Activated CD4-positive, CD25-positive, alpha-beta regulatory T cell treated with anti-CD3 and anti-CD28 coated beads, Interleukin-2, amount 50 U/mL, for 72 hours (primary cell): ENCODE data around the gene SUPT6H.

Experiments
- DNase-seq: peaks from one replicate; pipeline ENCODE4 v3.0.0; 2021

SUPT6H gene

DNA sequence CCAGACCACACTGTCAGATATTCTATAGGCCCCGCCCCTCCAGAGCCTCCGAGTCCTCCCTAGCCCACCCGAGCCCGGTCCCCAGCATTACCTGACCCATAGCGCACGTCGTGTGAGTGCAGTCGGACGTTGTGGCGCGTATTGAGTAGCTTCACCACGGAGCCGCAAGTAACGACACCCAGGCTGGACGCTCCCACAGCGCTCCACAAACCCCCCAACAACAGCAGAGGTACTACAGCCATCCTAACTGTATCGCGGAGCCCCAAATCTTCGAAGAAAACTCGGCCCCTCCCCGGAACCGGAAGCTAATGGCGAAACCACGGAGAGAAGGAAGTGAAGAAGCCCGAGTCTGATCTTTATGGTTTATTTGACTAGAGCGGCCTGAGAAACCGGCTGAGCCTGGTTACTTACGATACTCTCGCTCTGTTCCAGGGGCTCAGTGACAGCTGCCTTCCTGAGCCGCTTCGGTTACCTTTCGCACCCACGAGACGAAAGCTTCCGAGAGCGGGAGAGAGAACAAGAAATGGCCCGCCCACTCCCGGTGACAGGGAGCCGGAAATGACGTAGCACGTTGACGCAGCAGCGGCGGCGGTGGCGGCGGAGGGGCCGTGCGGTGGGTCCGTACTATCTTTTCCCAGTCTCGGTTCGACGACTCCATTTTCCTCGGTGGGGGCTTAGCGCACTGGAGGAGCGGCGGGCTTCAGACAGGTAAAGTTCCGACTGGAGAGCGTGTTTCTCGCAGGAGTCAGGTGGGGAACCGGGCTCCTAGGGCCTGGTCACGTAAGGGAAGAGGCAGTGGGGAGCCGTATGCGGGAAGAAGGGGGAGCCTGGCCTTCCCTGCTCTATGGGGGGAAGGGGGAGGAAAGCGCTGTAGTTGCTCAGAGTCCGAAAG, at the start of gene SUPT6H, which contains the start of gene SDF2:
Gene SUPT6H, plus strand, starts transcription at position 571 of the 892 bp plus-strand sequence. CDS start 11,197 bp downstream, outside the sequence.
Gene SDF2, minus strand, starts transcription at position 272 of the 892 bp plus-strand sequence. Its CDS starts 30 bp downstream, at position 242.
- DNase-seq = peak; percentile 94

DNA sequence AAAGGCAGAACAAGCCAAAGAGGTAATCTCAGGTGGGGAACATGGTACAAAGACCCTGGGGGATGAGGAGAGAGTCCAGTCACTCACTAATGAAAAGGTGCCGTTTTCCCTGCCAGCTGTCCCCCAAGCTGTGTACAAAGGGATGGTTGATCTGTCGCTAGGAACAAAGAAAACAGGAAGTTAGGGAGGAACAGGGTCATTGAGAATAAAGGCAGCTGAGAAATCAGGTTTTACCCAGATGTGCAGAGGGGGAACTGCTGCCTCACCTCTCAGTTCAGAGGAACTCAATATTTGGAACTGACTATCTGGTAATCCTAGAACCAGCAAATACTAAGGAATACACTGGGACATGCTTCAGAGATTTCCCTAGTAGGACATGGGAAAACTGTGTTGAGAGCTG, 49.5 kb upstream of the SUPT6H start:
- DNase-seq = no peak

DNA sequence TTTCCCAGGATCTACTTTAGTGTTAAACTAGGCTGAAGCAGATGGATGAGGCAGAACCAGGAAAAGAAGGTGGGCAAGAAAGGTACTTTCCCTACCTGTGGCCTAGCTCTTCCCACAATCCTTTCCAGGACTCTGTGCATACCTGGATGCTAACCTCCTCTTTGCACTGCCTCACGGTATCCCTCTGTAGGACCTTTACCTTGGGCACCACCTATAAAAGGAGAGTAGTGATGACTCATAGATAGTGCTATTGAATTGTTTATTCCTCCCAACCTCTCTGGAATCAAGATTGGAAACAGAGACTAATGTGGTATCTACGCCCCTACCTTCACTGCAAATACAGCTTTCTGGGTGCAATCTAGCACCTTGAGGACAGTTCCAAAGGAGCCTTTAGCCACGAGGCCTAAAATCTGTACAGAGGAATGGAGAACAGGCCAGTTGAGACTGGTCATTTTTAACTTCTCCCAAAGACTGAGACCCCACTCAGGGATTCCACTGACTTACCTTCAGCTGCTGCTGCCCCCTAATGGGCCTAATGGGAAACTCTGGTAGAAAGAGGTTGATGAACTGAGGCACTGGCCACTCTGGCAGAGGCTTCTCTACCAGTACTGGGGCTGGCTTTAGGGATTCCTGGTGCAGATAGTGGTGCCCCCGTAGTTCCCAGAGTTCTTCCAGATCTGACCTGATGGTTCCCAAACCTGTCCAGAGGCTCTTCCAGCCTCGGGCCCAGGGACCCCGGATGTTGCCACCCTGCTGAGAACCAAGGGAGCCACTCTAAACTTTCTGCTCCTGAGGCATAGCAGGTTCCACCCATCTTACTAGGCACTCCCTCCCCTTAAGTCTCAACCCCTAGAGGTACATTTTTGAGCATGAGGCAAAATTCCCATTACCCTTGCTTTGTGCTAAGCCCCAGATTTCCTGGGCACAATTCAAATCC, 48.8 kb upstream of the SUPT6H start:
- DNase-seq = no peak

DNA sequence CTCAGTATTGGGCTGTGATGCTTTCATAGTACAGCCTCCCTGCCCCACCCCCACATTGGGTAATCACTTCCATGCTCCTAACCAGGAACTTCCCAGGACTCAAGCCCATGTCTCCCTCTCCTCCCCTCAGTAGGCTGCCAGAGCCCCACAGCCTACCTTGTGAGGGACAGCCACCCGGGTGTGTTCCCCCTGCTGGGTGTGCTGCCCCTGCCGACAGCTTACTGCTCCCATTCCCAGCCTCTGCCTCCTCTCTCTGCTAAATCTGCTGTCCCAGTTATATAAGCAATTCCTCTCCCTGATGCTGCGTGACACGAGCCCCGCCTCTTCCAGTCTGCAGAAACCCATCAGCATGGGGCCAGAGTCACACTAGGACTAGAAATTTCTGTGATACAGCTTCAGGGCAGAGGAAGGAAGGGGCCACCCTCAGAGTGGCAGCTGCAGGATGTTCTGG, 48.0 kb upstream of the SUPT6H start, which contains the start of gene RSKR:
Gene RSKR, minus strand, starts transcription at position 255 of the 451 bp plus-strand sequence. Its CDS starts 24 bp downstream, at position 231.
- no peak for DNase-seq

DNA sequence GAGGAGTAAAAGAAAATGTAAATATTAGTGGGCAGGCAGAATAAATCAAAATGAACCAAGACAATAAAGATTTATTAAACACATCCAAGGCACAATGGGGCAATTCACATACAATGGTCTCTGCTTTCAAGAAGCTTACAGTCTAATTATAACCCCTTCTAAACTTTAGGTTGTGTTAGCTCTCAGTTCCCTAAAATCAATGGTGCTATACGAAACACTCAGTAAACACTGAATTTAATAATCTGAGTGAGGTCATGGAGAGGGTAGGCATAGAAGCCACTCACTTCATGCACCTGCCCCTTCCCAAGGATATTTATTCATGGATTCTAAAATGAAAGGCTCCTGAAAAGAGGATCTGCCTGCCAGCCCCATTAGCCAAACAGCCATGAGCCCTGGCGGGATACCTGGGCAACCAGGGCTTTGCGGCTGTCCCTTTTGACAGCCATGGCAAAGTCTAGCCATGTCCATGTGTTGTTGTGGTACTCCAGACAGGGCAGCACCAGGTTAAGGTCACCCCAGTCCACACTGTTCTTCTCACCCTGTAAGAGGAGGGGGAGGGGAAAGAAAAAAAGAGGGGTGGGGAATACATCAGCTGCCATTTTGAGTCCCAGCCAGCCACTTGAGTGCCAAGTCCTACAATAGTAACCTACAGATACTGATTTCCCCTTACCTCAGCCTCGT, 46.6 kb upstream of the SUPT6H start:
- DNase-seq = no peak

DNA sequence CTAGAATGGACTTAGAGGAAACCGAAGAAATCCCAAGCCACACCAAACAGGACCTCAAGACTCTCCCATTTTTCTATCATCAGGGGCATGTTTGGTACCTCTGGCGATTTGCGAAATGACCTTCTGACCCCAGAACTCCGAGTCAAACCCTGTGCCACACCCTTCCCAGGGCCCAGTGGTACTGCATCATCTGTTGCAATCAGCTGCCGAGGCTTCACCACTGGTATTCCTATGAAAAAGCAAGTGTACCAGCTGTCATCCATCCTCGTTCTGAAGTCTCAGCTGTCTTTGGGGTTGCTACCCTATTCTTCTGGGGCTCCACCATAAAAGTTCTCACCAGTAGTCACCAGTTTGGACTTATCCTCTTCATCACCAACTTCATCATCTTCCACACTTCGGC, 45.7 kb upstream of the SUPT6H start:
- DNase-seq = no peak

DNA sequence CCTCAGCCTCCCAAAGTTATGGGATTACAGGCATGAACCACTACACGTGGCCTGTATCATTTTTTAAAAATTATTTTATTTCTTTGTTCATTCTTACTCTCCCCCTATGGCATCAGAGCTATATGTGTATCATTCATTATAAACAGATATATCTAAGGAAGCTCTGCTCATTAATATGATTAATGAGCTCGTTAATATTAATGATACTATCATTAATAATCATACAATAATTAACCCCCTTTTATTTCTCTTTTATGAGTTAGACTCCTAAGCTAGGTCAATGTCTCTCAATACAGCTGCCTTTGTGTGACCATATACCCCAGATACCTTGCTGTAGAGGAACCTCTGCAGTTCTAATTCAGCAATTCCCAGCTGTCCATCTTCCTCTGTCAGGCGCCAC, 43.5 kb upstream of the SUPT6H start:
- DNase-seq = no peak

DNA sequence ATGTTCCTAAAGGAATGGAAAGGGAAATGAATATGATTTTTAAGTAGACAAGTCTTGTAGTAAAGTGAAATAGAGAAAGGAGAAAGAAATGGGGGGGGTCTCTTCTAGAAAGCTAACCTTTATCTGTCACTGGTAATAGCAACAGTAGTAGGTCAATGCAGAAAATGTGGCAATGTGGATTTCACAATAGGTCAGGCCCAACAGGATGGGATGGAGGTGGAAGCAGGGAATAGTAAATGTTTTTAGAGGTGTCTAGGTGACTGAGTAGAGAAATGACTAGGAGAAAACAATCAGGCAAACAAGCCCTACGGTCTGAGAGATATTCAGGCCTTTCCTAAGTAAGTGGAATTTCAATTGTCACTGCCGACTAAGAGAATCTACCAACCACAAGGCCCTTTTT, 42.0 kb upstream of the SUPT6H start:
- no peak for DNase-seq

DNA sequence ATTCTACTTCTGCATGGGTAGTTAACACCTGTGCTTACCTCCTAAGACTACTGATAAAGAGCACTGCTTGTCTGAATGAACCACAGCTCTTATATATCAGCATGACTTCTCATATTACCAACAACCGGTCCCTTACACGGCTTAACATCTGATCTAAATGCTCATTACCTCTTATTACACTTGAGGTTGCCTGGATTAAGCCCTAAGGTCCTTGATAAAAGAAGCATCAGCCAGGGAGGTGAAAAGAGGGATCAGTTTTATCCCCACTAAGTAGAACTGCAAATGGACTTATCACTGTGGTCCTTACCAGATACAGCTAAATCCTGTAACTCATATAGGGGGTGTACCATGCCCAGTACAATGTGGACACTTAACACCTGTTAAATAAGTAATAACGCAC, 39.8 kb upstream of the SUPT6H start:
- DNase-seq = no peak

DNA sequence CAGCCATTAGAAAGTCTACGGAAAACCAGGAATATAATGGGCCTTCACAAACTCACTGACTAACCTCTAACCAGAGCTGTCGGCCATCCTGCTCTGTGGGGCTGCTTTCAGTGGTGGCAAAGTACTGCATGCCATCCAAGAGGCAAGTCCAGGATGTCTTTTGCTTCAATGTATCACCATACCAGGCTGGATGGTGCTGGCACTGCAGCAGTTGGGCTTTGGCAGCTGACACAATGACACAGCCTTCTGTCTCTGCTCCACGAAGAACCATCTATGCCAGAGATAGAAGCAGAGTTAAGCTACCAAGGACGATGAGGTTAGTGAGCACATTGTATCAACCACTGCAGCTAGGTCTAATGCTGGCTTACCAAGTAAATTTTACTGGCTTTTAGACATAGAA, 38.3 kb upstream of the SUPT6H start:
- DNase-seq = no peak

DNA sequence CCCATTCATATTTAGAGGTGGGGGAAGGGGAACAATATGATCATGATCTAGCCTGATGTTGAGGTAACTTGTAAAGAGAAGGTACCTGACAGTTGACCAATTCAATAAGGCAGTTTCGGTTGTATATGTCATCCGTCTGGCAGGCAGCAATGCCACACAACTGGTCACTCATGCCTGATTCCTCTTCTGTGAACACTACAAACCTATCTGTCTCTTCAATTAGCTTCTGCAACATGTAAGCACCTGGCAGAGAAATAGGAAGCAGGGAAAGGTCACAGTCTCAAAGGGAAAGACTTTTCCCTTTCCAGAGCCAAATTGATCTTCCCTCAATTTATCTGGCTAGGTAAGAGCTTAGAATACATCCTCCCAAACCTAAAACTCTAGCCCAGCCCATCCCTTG, 37.9 kb upstream of the SUPT6H start:
- DNase-seq = no peak

DNA sequence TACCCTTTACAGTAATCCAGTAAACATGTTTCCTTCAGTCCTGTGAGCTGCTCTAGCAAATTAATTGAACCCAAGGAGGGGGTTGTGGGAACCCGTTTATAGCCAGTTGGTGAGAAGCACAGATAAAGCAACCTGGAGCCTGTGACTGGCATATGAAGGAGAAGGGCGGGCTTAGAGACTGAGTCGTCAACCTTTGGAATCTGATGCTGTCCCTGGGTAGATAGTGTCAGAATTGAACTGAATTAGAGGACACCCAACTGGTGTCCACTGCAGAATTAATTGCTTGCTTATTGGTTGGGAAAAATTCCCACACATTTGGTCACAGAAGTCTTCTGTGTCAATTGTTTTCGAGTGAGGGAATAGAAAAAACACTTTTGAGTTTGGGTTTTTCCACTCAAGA, 35.2 kb upstream of the SUPT6H start:
- DNase-seq = no peak

DNA sequence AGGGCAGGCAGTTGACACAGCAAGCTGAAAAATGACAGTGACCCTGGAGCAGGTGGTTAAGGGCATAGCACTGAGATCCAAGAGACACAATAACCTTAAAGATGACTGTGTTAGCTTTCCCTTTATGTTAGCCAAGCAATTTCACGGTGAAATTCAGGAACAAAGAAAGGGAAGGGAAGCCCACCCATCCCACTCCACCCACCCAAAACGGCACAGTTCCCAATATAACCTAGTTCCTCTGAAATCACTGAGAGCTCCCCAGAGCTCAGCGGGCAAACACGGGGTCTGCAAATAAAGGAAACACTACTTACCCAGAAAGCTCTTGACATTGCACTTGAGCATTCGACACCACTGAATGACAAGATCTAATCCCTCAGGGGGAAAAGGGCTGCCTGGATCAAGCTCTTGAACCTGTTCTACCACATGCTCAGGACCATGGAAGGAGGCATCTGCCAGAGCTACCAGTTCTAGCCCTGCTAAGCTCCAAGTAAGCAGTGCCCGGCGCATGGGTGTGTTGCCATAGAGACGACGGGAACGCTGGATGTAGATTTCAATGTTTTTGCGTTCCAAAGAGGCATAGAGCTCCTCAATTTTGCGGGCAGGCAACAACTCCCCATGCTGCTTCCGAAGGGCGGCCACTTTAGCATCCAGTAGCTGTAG, 27.7 kb upstream of the SUPT6H start:
- DNase-seq = no peak

DNA sequence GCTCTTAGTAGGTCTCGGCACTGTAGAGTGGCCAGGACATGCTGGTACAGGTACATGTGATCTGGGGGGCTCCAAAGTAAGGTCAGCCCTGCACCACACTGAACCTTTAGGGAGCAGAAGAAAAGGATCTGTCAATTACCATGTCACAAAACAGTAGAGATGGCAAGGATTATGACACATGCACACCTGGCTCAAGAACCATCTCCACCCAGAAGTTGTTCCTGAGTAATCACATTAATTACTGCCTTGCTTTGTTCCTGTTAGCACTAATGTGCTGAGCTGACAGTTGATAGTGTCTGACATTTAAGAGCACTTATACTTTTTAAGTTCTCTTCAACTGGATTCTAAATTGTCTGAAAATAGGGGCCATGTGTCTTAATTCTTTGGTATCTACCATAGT, 26.5 kb upstream of the SUPT6H start:
- no peak for DNase-seq

DNA sequence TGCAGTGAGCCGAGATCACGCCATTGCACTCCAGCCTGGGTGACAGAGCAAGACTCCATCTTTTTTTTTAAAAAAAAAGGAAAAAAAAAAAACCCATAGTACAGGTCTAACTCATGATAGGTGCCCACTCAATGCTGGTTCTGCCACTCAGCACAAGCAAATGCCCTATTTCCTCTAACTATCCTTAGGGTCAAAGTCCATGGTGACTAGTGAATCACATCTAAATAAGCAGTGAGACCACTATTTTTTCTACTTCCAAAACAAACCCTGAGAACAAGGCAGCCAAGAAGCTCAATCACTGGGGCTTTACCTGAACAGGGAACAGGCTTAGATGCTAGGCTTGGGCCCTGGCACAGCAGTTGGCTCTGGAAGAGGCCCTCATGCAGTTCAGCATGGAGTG, 20.4 kb upstream of the SUPT6H start:
- DNase-seq = no peak

DNA sequence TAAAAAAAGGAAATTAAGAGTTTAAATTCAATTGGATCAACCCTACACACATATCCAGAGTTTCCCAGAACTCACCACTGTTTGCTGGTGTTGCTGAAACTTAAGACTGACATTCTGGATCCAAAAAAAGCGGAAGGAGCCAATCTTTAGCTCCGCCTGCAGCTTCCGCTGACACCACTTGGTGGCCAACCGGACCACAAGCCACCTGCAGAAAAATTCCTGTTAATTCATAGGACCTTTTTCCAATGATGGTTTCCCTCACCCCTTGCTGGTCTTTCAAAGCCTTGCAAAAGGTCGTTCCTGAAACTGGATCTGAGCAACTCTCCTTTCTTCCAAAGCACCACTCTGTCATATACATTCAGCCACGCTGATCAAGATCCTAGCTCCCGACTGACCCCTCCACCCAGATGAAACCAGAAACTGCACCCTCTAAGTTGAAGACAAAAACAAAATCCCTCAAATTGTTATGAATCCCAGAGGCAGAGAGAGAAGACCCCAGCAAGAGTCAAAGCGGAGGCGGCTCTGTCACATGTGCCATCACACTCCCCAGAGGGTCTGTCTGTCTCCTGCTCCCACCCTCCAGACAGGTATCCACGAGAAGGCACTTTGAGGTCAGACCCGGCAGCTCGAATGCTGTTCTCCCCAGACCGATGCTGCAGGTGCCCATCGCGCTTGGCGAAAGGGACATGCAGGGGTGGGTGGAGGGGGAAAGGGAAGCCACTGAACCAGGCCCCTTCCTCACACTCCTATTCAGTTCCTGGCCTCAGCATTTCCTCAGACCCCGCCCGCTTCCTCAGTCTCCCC, 17.8 kb upstream of the SUPT6H start:
- no peak for DNase-seq

DNA sequence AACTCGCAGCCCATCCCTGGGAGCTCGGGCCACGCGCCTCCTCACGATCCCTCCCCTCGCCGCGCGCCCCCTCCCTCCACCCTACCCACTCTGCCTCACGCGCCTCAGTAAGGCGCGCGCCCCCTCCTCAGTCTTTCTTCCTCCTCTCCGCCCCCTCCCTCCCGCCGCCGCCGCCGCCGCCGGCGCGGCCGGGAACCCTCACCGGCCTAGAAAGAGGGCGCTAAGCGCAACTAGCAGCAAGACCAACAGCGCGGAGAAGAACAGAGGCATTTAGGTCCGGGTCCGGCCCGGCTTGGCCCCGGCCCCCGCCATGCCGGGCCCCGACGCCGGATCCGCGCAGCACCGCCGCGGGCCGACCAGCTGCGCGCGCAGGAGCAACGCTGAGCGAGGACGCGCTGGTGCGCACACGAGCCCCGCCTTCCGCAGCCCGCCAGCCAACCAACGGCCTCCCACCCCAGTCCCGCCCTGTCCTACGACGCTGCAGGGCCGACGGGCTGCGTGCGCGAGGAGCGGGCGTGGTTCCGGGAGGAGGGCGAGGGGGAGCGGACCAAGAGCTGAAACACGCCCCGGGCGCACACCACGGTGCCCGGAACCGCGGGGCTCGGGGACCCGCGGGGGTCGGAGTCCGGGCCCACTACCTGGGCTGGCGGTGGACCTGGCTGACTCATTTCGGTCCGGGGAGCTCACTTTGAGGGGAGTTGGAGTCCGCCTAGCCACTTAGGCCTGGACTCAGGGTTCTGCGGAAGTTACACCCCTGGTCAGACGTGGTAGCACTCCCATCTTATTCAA, 17.0 kb upstream of the SUPT6H start, which contains the start of gene BLTP2:
Gene BLTP2, minus strand, starts transcription at position 372 of the 789 bp plus-strand sequence. Its CDS starts 102 bp downstream, at position 270.
- peak; percentile 95 for DNase-seq

DNA sequence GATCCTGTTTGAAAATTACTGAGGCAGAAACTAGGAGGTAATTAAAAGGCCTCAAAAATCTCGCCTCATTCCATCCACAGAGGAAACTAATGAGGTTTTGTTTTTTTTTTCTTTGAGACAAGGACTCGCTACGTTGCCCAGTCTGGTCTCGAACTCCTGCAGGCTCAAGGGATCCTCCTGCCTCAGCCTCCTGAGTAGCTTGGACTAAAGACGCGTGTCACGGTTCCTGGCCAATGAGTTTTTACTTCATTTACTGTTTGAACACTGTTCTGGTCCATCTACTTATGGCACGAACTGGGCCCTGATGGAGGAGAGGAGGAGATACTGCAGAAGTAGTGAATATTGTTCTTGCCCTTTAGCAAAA, 16.4 kb upstream of the SUPT6H start:
- no peak for DNase-seq

DNA sequence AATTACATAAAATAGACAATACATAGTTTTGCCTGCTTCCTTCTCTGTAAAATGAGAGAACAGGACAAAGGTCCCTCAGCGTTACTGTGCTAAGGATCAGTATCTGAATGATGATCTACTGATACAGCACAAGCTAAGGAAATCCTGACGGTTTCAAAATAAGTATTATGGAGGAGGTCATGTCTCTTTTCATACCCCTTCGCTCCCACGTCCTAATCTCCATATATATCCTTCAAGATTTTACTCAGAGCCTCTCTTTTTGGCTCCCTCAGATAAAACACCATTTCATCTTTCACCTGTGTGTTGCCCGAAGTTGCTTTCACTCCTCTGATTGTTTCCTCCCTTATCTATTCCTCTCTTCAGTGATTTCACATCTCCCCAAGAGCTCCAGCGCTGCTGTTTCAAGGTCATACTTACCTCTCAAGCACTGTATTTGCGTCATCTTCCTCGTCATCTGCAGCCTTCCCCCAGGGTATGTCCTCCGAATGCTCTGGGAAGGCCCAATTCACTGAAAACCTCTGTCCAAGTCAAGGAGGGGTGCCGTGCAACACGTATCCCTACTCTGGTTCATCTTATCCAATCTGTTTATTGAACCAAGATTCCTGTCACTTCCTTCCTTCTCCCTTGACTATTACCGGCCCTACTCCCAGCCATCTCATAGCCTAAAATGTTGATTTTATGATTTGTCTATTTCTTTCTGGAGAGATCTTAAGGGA, 15.8 kb upstream of the SUPT6H start:
- no peak for DNase-seq

DNA sequence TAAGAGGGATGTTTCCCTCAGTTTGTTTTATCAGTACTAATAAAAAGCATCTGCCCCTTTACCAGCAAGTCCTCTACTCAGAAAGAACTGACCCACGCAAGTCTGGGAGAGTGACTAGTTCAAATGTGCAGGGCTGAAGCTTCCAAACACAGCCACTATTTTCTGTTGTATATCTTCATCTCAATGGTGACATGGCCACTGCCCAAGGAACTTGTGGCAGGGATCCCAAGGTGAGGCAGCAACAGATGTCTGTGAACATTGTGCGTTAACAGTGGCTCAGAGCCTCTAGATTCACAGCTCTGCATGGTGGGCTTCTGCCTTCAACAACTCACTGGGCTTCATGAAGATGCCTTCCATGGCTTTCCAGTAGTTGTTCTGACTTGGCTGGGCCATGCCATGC, 13.3 kb upstream of the SUPT6H start:
- no peak for DNase-seq
